Immature natural killer cell (primary cell): ENCODE data around the gene TNN. TPM values are rescaled to one million over a fixed set of nuclear protein-coding genes. Genes with fewer than 3 reads are reported as not detected.

Source experiments
- DNase-seq, 3 donors: peaks; one replicate each; pipeline ENCODE4 v3.0.0; 2022; ENCODE audit warnings: mixed read lengths in 1 of 3
- H3K27ac Mint-ChIP-seq, 6 donors: one replicate each; pipeline ENCODE4 v1.8.0; 2020; ENCODE audit warnings: mixed read lengths in 6 of 6, mild to moderate bottlenecking in 5 of 6, inconsistent platforms in 4 of 6, moderate library complexity in 3 of 6
- H3K27me3 Mint-ChIP-seq, 3 donors: one replicate each; pipeline ENCODE4 v1.8.0; 2020 to 2021; ENCODE audit warnings: low read depth in 3 of 3, mild to moderate bottlenecking in 3 of 3, mixed read lengths in 3 of 3, moderate library complexity in 3 of 3, inconsistent platforms in 1 of 3
- H3K36me3 Mint-ChIP-seq, 3 donors: one replicate each; pipeline ENCODE4 v1.8.0; 2020; ENCODE audit warnings: mixed read lengths in 3 of 3, inconsistent platforms in 2 of 3, mild to moderate bottlenecking in 2 of 3
- H3K4me1 Mint-ChIP-seq, 2 donors: one replicate each; pipeline ENCODE4 v1.8.0; 2020; ENCODE audit warnings: inconsistent platforms in 2 of 2, mild to moderate bottlenecking in 2 of 2, mixed read lengths in 2 of 2, moderate library complexity in 1 of 2
- H3K4me3 Mint-ChIP-seq, 5 donors: one replicate each; pipeline ENCODE4 v1.8.0; 2020; ENCODE audit warnings: mild to moderate bottlenecking in 5 of 5, mixed read lengths in 5 of 5, inconsistent platforms in 3 of 5, moderate library complexity in 3 of 5
- H3K9me3 Mint-ChIP-seq, 6 donors: one replicate each; pipeline ENCODE4 v1.8.0; 2020; ENCODE audit warnings: mild to moderate bottlenecking in 6 of 6, mixed read lengths in 6 of 6, inconsistent platforms in 4 of 6, moderate library complexity in 3 of 6
- polyA plus RNA-seq, 3 donors: library from polyadenylated mRNA; unstranded; fragments of 300-500 nt; fragmentation: Illumina TruSeq; gene quantifications; one replicate each; pipeline ENCODE4 v1.2.3, GENCODE V29; 2021

TNN gene
- polyA plus RNA-seq, 3 donors from 2014 or later, result not detected

DNA sequence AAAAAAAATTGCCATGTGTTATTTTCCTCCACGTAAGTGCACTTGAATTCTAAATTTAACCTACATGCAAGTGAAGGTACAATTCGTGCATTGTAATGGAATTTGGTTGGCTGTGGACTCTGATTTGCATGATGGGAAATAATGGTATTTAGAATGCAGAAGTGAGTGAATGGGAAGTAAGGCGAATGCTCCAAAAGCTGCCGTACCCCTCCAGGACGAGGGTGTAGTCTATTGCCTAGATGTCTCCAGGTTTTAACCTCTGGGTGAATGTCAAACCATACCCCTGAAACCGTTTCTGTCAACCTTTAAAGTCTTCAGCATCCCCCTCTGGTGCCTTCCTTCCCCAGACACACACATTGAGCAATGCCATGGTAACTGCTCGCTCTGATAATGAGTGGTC lies 80.4 kb downstream of the TNN start:
- no peak overlapping the region for H3K27ac Mint-ChIP-seq
- peaks cover 2 to 30% (median 9%) of the 10 kb centered on the region in 3 donors for H3K27me3 Mint-ChIP-seq
- no peak overlapping the region for H3K4me3 Mint-ChIP-seq
- H3K4me1 Mint-ChIP-seq, result peaks cover 0 to 3% of the 10 kb centered on the region in 2 donors
- no peaks in the 10 kb centered on the region for H3K9me3 Mint-ChIP-seq
- no peaks in the 10 kb centered on the region for H3K36me3 Mint-ChIP-seq
- DNase-seq, result no peak

DNA sequence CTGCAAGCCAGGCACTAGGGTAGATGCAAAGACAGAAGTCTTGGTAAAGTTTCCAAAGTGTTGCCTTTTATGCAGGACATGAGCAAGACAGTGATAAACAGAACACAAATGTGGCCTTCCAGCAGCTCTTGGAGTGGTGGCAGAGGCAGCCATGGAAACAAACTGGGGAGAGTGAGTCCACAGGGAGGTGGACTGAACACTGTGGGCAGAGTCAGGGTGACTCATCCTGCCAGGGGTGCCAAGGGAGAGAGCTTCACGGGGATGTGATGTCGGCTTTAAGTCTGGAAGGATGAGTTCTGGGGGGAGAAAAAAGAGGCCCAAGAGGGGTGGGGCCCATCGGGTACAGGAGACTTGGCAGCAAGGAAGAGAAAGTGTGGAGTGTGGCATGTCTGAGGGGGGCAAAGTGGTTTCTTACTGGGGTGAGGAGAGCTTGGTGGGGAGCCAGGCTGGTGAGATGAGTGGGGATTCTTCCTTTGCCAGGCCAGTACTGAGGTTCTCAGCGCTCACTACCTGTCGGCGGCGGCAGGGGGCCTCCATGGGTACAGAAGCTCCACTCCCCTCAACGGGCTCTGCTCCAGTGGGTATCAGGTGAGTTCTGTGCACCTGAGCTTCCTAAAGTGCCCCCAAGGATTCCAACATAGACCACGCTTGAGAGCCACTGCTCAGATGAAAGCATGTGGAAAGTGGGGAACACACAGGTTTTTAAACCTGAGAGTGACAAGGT lies 83.1 kb downstream of the TNN start:
- Mint-ChIP-seq H3K9me3 (no peaks in the 10 kb centered on the region), H3K4me1 (peaks cover 5 to 9% of the 10 kb centered on the region in 2 donors), H3K27ac (no peak overlapping the region), H3K27me3 (peaks cover 6 to 26% (median 10%) of the 10 kb centered on the region in 3 donors), H3K4me3 (no peak overlapping the region), H3K36me3 (no peaks in the 10 kb centered on the region)
- no peak for DNase-seq

DNA sequence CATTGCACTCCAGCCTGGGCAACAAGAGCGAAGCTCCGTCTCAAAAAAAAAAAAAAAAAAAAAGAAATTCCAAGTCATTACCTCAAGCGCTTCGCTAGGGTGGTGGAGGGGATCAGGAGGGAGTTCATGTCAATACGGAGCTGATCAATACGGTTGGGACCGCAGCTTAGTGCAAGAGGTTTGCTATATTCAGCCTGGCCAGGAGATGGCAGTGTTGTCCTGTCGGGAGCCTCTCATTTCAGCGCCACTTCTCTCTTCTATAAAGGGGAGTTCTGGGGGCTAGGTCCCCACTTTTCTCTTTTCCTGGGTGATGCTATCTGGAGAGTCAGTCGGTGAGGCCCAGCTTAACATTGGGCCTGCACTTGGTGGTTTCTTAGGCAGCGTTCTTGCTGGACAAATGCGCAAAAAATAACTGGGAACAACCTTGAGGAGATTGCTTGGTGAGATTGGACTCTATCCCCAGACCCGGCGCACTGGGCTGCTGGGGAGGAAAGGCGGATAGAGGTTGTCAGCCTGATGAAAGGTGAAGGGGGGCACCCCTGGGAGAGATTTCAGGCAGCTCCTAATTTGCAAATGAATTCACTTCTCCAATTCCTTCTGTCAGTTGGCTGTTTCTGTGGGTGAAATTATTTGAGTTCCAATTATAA lies 84.5 kb downstream of the TNN start:
- H3K27me3 Mint-ChIP-seq, result peaks cover 6 to 25% (median 10%) of the 10 kb centered on the region in 3 donors

DNA sequence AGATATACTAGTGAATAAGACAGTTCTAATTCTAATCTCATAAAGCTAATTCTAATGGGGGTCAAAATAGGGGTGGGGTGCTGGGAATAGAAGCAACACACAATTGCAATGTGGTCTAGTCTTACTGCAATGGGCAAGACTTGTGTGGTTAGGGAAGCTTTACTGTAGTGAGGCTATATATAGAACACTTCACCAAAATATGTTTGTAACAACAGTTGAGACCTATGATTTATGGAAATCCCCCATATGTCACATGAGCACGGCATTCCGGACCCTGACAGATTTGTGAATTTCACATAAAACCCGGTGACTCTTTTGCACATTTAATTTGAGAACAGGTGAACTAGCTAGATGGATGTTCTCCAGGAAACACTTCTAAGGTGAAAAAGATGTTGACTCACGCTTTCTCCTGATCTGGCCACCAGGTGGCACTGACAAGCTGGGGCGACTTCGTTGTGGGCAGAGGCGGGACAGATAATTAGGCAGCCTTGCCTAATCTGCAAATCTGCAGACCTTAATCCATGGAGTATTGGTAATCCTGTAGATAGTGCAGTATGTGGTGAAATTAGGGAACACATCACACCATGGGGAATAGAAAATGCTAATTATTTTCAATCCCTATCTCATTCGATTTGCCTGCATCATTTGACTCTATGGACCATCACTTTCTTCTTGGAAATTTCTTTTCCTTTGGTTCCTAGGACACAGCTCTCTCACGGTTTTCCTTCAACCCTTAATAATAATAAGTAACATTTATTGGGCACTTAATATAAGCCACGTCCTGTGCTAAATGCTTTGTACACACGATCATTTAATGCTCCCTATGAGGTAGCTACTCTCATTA lies 87.2 kb downstream of the TNN start:
- H3K4me3 Mint-ChIP-seq, result no peak overlapping the region

More for the DNA sequence above, 84.5 kb downstream of the TNN start:
- DNase-seq, result peak; percentile 40 to 59 (median 53)
- H3K36me3 Mint-ChIP-seq, result no peaks in the 10 kb centered on the region
- no peak overlapping the region for H3K4me3 Mint-ChIP-seq
- H3K4me1 Mint-ChIP-seq, result peaks cover 3 to 9% of the 10 kb centered on the region in 2 donors
- no peak overlapping the region for H3K27ac Mint-ChIP-seq
- no peaks in the 10 kb centered on the region for H3K9me3 Mint-ChIP-seq

DNA sequence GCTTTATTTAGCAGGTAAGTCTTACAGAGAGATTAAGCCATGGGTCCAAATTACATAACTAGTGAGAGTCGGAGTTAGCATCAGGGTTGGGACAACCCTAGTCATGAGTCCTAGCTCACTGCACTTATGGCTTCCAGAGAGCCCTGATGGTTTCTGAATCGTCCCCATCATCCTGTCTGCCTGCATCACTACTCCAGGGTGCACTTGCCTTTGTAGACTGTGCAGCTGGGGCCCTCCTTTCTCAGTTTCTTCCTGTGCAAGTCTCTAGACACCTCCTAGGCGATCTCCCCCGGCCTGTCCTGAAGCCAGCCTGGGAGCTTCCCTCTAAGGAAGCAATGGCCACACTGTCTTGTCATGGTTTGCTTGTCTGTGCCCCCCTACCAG lies 87.8 kb downstream of the TNN start:
- H3K27ac Mint-ChIP-seq, result no peak overlapping the region
- peaks cover 14 to 19% (median 16%) of the 10 kb centered on the region in 3 donors for H3K36me3 Mint-ChIP-seq
- no peaks in the 10 kb centered on the region for H3K9me3 Mint-ChIP-seq
- DNase-seq, result no peak
- peaks cover 6 to 18% (median 10%) of the 10 kb centered on the region in 3 donors for H3K27me3 Mint-ChIP-seq
- no peak overlapping the region for H3K4me3 Mint-ChIP-seq
- H3K4me1 Mint-ChIP-seq, result peaks cover 8 to 9% of the 10 kb centered on the region in 2 donors

More for the DNA sequence above, 87.2 kb downstream of the TNN start:
- H3K9me3 Mint-ChIP-seq, result no peaks in the 10 kb centered on the region
- H3K27ac Mint-ChIP-seq, result no peak overlapping the region
- peaks cover 6 to 19% (median 10%) of the 10 kb centered on the region in 3 donors for H3K27me3 Mint-ChIP-seq
- H3K4me1 Mint-ChIP-seq, result peaks cover 7 to 9% of the 10 kb centered on the region in 2 donors
- peak; percentile 46 to 63 (median 48) for DNase-seq
- peaks cover 8 to 16% (median 11%) of the 10 kb centered on the region in 3 donors for H3K36me3 Mint-ChIP-seq

DNA sequence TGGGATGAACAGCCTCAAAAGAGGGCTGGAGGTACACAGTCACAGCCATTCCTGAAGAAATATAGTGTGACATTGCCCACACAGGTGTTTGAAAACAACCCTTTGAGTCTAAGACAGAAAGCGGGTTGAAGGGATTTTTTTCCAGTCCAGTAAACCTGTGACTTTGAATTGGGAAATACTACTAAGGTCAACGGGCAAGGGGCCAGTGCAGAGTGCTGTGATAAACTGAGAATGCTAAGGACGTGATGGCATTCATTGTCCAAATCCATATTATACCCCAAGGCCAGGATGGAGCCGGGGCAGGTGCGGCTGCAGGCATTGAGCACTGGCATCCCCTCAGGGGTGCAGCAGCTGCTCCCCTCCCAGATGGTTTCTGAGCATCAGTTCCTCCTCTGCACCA lies 88.3 kb downstream of the TNN start:
- peaks cover 14 to 19% (median 16%) of the 10 kb centered on the region in 3 donors for H3K36me3 Mint-ChIP-seq
- H3K9me3 Mint-ChIP-seq, result no peaks in the 10 kb centered on the region
- H3K27me3 Mint-ChIP-seq, result peaks cover 6 to 18% (median 8%) of the 10 kb centered on the region in 3 donors
- no peak for DNase-seq
- H3K4me1 Mint-ChIP-seq, result peaks cover 9 to 11% of the 10 kb centered on the region in 2 donors
- H3K4me3 Mint-ChIP-seq, result no peak overlapping the region
- H3K27ac Mint-ChIP-seq, result no peak overlapping the region

DNA sequence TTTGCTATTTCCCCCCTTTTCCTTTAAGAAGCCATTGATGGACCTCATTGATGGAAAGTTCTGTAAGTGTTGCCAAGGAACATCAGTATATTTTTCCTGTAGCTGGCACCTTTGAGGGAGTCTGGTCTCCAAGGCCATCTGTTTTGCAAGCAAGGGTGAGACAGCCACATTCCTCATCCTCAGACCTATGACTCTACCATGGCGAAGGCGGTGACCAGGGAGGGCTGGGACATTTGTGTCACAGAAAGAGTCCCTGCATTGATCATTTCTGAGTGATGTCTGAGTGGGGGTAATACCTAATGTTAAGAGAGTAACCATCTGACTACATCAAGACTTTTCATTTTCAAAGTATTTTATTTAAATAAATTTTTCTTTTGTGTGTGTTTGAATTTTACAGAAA lies 89.6 kb downstream of the TNN start:
- Mint-ChIP-seq H3K36me3 (peaks cover 14 to 25% (median 24%) of the 10 kb centered on the region in 3 donors), H3K9me3 (no peaks in the 10 kb centered on the region), H3K4me1 (peaks cover 12 to 16% of the 10 kb centered on the region in 2 donors), H3K27ac (peak overlapping the region in 1 of 6 donors; percentile 3), H3K4me3 (no peak overlapping the region), H3K27me3 (peaks cover 3 to 12% (median 4%) of the 10 kb centered on the region in 3 donors)
- no peak for DNase-seq

DNA sequence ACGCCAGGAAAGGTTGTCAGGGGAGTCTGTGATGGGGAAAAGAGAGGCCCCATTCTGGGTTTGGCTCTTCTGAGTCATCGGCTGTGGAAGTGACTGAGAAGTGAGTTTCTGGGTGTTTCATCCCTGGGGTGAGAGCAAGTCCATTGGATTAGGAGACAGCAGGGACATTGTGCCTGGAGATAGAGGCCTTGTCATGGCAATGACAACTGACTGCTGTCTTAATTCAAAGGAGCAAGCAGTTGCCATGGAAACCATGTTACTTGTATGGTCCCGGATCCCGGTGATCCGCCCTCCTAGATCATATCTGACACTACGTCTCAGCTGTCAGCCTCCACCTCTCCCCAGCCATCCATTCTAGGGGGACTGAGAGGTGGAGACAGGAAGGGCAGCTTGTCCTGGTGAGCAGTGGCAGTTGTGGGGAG lies 90.5 kb downstream of the TNN start:
- H3K36me3 Mint-ChIP-seq, result peaks cover 14 to 31% (median 25%) of the 10 kb centered on the region in 3 donors
- H3K4me1 Mint-ChIP-seq, result peaks cover 12 to 16% of the 10 kb centered on the region in 2 donors
- DNase-seq, result no peak
- H3K9me3 Mint-ChIP-seq, result no peaks in the 10 kb centered on the region
- H3K27me3 Mint-ChIP-seq, result peaks cover 2 to 3% (median 3%) of the 10 kb centered on the region in 3 donors
- H3K27ac Mint-ChIP-seq, result peak overlapping the region in 1 of 6 donors; percentile 0
- H3K4me3 Mint-ChIP-seq, result no peak overlapping the region

DNA sequence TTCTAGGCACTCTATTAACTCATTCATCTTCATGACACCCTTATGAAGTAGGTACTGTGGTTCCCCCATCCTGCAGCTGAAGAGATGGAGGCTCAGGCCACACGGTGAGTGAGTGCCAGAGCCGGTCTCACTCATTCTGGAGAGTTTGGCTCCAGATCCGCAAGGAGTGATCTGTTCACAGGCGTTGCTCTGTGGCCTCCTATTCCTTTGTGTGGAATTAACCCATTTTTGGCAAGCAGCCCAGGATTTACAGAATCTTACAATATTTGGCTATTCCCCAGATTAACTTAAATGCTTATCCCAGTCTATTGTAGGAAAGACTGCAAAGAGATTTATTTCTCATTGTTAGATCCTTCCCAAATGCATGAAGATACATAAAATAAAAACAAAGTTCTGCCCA lies 95.3 kb downstream of the TNN start:
- Mint-ChIP-seq H3K27me3 (no peaks in the 10 kb centered on the region), H3K36me3 (peaks cover 33 to 52% (median 36%) of the 10 kb centered on the region in 3 donors), H3K27ac (peak overlapping the region in 1 of 6 donors; percentile 15), H3K4me3 (no peak overlapping the region), H3K4me1 (peaks cover 20 to 21% of the 10 kb centered on the region in 2 donors), H3K9me3 (no peaks in the 10 kb centered on the region)
- no peak for DNase-seq

DNA sequence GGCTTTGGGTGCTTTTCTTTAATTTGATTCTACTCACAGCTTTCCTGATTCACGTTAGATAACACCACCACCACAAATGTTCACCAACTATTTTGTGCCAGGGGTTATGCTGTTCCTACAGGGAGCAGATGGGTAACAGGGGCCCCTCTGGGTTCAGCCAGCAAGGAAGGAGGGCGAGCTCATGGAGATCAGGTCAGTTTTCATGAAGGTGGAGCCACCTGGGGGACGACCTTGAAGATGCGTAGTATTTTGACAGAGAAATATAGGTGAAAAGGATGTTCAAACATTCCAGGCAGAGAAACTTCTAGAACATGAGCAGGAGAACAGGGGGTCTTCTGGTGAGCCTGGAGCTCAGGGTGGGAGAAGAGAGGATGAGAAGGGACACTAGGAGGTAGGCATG lies 96.1 kb downstream of the TNN start:
- H3K4me3 Mint-ChIP-seq, result no peak overlapping the region
- peaks cover 29 to 53% (median 30%) of the 10 kb centered on the region in 3 donors for H3K36me3 Mint-ChIP-seq
- H3K9me3 Mint-ChIP-seq, result no peaks in the 10 kb centered on the region
- DNase-seq, result no peak
- no peaks in the 10 kb centered on the region for H3K27me3 Mint-ChIP-seq
- H3K4me1 Mint-ChIP-seq, result peaks cover 27 to 29% of the 10 kb centered on the region in 2 donors
- H3K27ac Mint-ChIP-seq, result peak overlapping the region in 3 of 6 donors; percentile 26 to 62 (median 50)

DNA sequence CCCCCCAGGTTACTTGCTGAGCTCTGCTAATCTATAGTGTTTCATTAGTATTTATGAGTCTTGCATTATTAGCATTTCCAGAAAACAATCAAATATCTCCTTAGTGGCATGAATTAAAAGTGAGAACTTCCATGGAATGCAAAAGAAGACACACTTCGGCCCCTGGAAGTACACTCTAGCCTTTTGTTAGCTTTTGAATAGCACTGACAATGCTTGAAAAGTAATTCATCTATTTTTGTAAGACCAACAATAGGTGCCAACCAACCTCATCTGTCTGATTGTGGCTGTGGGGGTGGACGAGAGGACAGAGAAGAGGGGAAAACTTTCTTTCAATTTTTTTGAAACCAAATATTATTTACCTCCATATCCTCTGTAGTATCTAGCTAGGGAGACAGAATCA lies 97.1 kb downstream of the TNN start:
- Mint-ChIP-seq H3K27ac (no peak overlapping the region), H3K4me3 (no peak overlapping the region), H3K4me1 (peaks cover 35 to 37% of the 10 kb centered on the region in 2 donors), H3K9me3 (no peaks in the 10 kb centered on the region), H3K27me3 (no peaks in the 10 kb centered on the region), H3K36me3 (peaks cover 25 to 55% (median 27%) of the 10 kb centered on the region in 3 donors)
- DNase-seq, result no peak

DNA sequence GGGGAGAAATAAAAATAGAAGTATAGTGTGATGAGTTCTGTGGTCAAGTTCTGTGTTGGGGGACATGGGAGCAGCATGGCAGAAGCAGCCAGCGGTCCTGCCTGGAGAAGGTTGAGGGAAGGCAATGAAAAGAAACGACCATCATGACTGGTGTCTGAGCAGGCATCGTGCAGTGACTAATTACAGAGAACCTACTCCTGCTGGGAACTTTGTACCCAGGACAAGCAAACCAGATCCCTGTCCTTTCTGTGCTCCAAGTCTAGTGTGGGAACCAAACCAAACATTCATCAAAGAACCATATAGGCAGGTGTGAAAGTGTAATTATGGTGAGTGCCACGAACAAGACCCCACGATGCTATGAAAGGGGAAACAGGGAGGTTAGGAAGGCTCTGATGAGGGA lies 99.1 kb downstream of the TNN start:
- Mint-ChIP-seq H3K4me1 (peaks cover 43 to 50% of the 10 kb centered on the region in 2 donors), H3K27me3 (no peaks in the 10 kb centered on the region), H3K36me3 (peaks cover 20 to 54% (median 30%) of the 10 kb centered on the region in 3 donors), H3K9me3 (no peaks in the 10 kb centered on the region), H3K27ac (peak overlapping the region in 4 of 6 donors; percentile 2 to 71 (median 15)), H3K4me3 (no peak overlapping the region)
- DNase-seq, result no peak

DNA sequence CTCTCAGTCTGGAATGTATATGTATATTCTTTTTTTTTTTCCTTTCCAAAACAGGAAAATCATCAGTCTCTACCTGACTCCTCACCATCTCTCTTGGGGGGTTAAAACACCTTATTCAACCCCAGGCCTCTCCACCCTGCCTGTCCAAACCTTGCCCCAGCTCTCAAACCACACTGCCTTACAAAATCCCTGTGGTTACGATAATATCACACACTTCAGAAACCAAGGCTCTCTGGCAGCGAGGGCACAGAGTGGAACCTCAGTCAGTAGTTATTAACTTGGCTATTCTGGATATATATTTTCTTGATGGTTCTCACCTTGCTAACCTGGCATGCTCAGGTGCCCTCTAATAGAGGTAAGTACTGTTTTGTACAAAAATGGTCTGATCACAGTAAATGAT lies 100.2 kb downstream of the TNN start:
- H3K4me3 Mint-ChIP-seq, result no peak overlapping the region
- no peak for DNase-seq
- peaks cover 43 to 56% of the 10 kb centered on the region in 2 donors for H3K4me1 Mint-ChIP-seq
- H3K36me3 Mint-ChIP-seq, result peaks cover 20 to 54% (median 33%) of the 10 kb centered on the region in 3 donors
- H3K27me3 Mint-ChIP-seq, result no peaks in the 10 kb centered on the region
- H3K27ac Mint-ChIP-seq, result peak overlapping the region in 4 of 6 donors; percentile 20 to 43 (median 34)
- H3K9me3 Mint-ChIP-seq, result no peaks in the 10 kb centered on the region
